Suprapubic skin (tissue), 4 donors: Measurements from ENCODE around the gene CYFIP2.
"Not testable (repeated sequence)": the region's sequence is repeated elsewhere in the genome, so short reads cannot be mapped to it uniquely, and the experiment has no call there.

Experiments
- EP300 ChIP-seq: sonication (generic); formaldehyde crosslinking; IDR thresholded peaks from one replicate; pipeline ENCODE4 v1.6.1; 2017; ENCODE audit warnings: antibody characterized with exemption
- POLR2A ChIP-seq, 2 donors: fragments of 450-650 bp; IDR thresholded peaks; one replicate each; pipeline ENCODE4 v1.6.1; 2017; ENCODE audit warnings: antibody characterized with exemption in 2 of 2, mild to moderate bottlenecking in 2 of 2, moderate library complexity in 2 of 2
- POLR2AphosphoS5 ChIP-seq, 3 donors: sonication (generic); formaldehyde crosslinking; IDR thresholded peaks; one replicate each; pipeline ENCODE4 v1.6.1; 2017; ENCODE audit warnings: antibody characterized with exemption in 3 of 3
- TF ChIP-seq, protein P1 (sequence below), 2 donors: fragments of 200-600 bp in 1 of 2; fragments of 450-650 bp in 1 of 2; sonication (generic) in 1 of 2; IDR thresholded peaks; one replicate each; pipeline ENCODE4 v1.5.1; 2016 to 2019; ENCODE audit warnings: antibody characterized with exemption in 2 of 2, mild to moderate bottlenecking in 1 of 2, moderate library complexity in 1 of 2

DNA sequence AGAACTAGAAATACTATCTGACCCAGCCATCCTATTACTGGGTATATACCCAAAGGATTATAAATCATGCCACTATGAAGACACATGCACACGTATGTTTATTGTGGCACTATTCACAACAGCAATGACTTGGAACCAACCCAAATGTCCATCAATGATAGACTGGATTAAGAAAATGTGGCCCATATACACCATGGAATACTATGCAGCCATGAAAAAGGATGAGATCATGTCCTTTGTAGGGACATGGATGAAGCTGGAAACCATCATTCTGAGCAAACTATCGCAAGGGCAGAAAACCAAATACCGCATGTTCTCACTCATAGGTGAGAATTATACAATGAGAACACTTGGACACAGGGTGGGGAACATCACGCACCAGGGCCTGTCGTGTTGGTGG, 164.0 kb downstream of the CYFIP2 start:
- TF ChIP-seq, protein P1, sequence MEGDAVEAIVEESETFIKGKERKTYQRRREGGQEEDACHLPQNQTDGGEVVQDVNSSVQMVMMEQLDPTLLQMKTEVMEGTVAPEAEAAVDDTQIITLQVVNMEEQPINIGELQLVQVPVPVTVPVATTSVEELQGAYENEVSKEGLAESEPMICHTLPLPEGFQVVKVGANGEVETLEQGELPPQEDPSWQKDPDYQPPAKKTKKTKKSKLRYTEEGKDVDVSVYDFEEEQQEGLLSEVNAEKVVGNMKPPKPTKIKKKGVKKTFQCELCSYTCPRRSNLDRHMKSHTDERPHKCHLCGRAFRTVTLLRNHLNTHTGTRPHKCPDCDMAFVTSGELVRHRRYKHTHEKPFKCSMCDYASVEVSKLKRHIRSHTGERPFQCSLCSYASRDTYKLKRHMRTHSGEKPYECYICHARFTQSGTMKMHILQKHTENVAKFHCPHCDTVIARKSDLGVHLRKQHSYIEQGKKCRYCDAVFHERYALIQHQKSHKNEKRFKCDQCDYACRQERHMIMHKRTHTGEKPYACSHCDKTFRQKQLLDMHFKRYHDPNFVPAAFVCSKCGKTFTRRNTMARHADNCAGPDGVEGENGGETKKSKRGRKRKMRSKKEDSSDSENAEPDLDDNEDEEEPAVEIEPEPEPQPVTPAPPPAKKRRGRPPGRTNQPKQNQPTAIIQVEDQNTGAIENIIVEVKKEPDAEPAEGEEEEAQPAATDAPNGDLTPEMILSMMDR (IDR thresholded peaks at IDR 0.05), result not testable (repeated sequence)
- TF ChIP-seq POLR2A (IDR thresholded peaks at IDR 0.05); EP300; POLR2AphosphoS5 (IDR thresholded peaks at IDR 0.05): not testable (repeated sequence)
